Testis (tissue), 2 donors: ENCODE measurements around the gene GDI1.

Source experiments
- POLR2A ChIP-seq: fragments of 450-650 bp; IDR thresholded peaks from one replicate; pipeline ENCODE4 v1.6.1; 2017; ENCODE audit warnings: antibody characterized with exemption, mild to moderate bottlenecking, moderate library complexity
- TF ChIP-seq, protein P1 (sequence below), 3 experiments: fragments of 450-650 bp in 2 of 3; fragments of 200-600 bp in 1 of 3; sonication (generic) in 1 of 3; IDR thresholded peaks; one replicate each; pipeline ENCODE4 v1.5.1; 2016 to 2019; ENCODE audit warnings: antibody characterized with exemption in 3 of 3, mild to moderate bottlenecking in 2 of 3, moderate library complexity in 1 of 3

DNA sequence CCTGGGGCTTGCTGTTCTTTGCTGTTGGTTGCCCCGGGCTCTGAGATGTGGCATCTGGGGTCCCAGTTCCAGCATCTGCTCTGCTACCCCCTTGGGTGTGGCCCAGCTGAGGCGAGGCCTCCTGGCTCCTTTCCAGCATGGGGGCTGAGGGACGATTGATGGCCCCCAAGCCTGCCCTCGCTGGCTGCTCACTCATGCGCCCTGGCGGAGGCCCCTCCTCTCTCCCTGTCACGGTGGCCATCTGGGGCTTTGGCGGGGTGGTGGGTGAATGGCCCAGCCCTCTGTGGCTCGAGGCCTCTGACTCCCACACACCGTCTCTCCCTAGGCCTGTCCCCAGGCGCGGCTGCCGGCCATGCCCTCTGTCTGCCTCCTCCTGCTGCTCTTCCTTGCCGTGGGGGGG, 22.9 kb downstream of the GDI1 start:
- TF ChIP-seq, protein P1, sequence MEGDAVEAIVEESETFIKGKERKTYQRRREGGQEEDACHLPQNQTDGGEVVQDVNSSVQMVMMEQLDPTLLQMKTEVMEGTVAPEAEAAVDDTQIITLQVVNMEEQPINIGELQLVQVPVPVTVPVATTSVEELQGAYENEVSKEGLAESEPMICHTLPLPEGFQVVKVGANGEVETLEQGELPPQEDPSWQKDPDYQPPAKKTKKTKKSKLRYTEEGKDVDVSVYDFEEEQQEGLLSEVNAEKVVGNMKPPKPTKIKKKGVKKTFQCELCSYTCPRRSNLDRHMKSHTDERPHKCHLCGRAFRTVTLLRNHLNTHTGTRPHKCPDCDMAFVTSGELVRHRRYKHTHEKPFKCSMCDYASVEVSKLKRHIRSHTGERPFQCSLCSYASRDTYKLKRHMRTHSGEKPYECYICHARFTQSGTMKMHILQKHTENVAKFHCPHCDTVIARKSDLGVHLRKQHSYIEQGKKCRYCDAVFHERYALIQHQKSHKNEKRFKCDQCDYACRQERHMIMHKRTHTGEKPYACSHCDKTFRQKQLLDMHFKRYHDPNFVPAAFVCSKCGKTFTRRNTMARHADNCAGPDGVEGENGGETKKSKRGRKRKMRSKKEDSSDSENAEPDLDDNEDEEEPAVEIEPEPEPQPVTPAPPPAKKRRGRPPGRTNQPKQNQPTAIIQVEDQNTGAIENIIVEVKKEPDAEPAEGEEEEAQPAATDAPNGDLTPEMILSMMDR (IDR thresholded peaks at IDR 0.05) = no peak
- no peak for TF ChIP-seq POLR2A
